ENCODE data around the gene CYB5D1.
"Not testable (repeated sequence)": the region's sequence is repeated elsewhere in the genome, so short reads cannot be mapped to it uniquely, and the experiment has no call there.

CYB5D1 gene, protein sequence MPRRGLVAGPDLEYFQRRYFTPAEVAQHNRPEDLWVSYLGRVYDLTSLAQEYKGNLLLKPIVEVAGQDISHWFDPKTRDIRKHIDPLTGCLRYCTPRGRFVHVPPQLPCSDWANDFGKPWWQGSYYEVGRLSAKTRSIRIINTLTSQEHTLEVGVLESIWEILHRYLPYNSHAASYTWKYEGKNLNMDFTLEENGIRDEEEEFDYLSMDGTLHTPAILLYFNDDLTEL

DNA sequence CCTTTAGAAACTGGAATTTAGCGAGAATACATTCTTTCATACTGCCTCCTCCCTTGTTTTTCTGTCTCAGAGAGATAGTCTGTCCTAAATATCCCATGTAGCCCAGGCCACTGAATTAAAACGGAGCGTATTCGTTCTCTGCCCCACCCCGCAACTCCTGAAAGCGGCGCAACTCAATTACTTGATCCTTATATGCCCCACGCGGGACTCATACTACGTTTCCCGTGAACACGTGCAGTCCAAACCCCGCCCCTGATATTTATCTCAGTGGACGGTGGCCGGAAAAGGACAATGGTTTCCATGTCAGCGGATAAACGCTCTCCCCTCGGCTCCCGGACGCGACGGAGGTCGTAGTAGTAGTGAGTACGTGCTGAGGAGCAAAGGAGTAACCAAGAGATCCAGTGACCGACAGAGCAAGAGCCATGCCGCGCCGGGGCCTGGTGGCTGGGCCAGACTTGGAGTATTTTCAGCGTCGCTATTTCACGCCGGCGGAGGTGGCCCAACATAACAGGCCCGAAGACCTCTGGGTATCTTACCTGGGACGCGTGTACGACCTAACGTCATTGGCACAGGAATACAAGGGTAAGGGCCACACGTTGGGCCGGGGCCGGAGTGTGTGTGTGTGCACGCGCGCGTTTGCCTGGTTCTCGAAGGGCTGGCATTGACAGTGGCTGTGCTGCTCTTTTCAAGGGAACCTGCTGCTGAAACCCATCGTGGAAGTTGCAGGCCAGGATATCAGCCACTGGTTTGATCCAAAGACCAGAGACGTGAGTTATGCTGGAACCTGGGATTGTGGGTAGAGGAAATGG, at the start of gene CYB5D1:
TSS of gene CYB5D1 (plus strand) at position 291 of the 809 bp plus-strand sequence. CDS start at position 423, 132 bp downstream.
- peak; percentile 52 to 99 (median 90) for DNase-seq

DNA sequence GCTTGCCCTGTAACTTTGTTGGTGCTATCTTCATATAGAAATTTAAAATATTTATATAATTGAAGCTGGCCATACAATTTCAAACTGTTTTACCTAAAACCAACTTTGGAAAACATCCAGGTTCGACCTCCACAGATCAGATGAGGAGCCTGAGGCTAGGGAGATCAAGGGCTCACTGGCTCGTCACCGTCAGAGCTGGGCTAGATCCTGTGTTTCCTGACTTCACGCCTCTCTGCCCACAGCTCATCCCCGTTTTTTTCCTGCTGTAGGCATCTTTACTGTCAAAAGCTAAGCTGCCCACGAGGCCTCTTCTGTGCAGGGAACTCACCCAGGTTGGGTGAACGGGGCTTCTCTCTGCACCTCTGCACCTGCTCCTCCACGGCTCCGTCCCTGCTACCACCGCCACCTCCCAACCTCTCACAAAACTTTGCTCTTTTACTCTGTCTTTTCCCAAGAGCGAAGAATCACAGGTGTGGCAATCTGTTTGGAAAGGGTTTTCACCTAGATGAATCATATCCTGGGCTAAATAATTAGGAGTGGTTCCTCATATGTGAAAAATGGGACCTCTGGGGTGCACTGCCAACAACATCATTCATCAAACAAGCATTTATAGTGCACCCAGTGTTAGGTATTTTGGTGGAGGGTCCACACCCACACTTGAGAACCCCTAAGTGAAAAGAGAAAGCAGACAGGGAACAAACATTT, 48.6 kb upstream of the CYB5D1 start:
- no peak for DNase-seq

DNA sequence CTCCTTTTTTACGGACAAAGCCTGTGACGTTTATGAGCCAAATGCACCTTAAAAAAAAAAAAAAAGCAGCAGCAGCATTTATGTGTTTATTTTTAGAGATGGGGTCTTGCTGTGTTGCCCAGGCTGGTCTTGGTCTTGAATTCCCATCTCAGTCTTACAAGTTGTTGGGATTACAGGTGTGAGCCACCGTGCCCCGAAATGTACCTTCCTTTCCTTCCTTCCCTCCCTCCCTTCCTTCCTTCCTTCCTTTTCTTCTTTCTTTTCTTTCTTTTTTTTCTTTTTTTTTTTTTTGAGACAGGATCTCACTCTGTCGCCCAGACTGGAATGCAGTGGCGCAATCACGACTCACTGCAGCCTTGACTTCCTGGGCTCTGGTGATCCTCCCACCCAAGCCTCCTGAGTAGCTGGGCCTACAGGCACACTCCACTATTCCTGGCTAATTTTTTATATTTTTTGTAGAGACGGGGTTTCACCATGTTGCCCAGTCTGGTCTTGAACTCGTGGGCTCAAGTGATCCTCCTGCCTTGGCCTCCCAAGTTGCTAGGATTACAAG, 47.9 kb upstream of the CYB5D1 start:
- not testable (repeated sequence) for DNase-seq

DNA sequence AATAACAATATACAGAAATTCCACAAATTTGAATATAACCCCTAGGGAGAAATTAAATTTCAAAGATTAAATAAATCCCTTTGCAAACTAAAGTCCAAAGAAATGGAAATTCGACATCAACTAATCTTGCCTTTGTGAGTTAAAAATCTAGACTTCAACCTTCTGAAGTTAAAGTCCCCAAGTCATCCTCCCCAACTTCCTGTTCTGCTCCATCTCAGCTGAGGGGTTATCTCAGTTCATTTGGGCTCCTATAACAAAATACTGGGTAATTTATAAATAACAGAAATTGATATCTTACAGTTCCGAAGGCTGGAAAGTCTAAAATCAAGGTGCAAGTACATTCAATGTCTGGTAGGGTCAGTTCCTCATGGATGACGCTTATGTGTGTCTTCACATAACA, 46.6 kb upstream of the CYB5D1 start:
- no peak for DNase-seq

DNA sequence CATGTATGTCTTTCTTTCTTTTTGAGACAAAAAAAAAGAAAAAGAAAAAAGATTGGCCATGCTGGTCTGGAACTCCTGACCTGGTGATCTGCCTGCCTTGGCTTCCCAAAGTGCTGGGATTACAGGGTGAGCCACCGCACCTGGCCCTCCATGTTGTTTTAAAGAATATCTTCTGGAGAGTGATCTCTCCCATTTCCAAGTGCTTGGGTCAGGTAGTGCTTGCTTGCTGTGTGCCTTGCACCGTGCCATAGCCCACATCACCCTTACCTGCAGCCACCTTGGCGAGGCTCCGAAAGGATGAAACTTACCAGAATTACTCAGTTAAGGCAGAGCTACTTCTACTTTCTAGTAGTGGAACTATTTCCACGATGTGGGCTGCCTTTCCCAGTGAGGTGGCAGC, 42.8 kb upstream of the CYB5D1 start:
- no peak for DNase-seq

DNA sequence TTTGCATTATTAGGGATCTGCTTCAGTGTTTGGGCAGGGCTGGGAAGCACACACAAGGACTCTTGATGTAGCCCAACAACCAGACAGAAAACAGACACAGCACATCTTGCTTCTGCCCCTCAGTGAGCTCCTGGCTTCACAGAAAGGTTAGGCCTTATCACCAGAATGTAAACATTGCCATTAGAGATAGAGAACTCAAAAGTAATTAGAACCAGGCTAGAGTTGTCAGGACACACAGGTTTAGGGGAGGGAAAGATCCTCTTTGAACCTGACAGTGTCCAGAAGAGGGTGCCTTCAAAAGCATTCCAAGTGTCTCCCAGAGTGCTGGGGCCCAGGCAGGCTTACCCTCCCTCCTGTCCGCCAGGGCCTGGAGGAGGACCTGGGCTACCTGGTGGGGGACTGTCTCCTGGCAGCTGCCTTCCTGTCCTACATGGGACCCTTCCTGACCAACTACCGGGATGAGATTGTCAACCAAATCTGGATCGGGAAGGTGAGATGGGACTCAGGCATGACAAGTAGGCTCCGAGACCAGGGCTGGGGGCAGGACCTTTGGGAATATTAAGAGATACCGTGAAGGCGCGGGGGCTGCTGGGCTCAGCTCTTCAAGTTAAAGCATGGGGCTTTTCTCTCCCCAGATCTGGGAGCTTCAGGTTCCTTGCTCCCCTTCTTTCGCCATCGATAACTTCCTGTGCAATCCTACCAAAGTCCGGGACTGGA, 40.7 kb upstream of the CYB5D1 start:
- DNase-seq, result no peak

DNA sequence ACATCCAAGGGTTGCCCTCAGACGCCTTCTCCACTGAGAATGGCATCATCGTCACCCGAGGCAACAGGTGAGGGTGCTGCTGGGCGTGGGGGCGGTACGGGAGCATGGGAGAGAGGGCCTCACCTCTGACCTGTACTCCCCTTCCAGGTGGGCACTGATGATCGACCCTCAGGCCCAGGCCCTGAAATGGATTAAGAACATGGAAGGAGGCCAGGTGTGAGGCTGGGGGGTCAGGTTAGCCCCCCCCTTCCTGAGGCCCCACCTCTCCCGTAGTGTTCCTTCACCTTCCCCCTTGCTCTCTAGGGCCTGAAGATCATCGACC, 40.2 kb upstream of the CYB5D1 start:
- no peak for DNase-seq

DNA sequence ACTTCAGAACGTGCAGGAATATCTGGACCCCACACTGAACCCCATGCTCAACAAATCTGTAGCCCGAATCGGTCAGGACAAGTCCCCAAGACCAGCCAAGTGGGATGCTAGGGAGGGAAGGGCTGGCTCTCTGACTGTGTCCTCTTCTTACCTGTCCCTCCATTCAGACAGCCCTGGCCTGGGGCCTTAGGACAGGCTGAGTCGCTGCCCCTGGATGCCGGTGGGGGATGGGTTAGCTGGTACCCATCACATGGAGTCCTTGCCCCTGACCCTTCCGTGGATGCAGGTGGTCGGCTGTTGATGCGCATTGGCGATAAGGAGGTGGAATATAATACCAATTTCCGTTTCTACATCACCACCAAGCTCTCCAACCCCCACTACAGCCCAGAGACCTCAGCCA, 39.8 kb upstream of the CYB5D1 start:
- no peak for DNase-seq

DNA sequence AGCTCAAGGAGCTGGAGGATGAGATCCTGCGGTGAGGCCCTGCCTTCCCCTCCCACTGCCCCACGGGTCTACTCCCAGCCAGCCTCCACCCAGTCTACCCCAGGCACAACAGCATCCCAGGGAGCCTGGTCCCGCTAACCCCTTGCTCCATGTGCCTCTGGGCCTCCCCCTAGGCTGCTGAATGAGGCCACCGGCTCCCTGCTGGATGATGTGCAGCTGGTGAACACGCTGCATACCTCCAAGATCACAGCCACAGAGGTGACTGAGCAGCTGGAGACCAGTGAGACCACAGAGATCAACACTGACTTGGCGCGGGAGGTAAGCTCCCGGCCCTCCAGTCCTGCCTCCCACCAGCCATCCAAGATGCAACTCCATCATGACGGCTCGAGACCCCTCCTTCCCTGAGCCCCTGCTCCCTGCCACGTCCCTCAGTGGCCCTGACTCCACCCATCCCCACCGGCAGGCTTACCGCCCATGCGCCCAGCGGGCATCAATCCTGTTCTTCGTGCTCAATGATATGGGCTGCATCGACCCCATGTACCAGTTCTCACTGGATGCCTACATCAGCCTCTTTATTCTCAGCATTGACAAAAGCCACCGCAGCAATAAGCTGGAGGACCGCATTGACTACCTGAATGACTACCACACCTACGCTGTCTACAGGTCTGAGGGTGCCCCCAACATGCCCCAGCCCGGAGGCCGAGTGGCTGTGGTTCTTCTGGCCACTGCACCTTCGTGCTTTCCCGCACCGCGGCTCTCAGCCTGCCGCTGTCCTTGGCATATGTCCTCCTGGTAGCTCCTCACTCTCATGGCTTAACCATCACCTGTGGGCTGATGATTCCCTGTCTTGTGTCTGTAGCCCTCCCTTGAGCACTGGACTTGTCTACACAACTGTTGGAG, 38.8 kb upstream of the CYB5D1 start:
- DNase-seq, result no peak

DNA sequence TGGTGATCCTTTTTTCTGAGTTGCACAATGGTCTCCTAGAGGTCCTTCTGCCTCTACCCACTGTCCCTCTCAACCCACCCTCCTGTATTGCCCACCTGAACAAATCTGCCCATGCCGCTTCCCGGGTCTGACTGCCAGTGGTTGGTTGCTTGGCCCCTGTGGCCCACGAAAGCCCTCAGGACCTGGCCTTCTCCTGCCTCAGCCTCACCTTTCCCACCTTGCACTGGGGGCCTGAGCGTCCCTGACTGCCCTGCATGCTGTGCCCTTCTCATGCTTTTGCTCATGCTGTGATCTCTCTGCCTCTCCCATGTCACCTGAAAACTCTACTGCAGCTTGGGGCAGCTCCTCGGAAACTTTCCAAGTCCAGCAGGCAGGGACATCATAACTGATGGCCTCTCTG, 37.6 kb upstream of the CYB5D1 start:
- DNase-seq, result no peak

DNA sequence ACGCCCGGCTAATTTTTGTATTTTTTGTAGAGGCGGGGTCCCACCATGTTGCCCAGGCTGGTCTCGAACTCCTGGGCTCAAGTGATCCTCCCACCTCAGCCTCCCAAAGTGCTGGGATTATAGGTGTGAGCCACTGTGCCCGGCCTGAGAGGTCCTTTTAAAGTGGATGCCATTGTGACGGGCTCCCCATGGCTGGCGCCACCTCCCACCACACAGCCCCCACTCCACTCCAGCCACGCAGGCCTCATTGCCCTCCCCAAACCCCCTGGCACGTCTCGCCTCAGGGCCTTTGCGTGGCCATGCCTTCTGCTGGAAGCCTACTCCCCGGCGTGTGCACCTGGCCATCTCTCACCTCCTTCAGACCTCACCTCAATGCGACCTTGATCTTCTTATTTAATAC, 35.7 kb upstream of the CYB5D1 start:
- no peak for DNase-seq

DNA sequence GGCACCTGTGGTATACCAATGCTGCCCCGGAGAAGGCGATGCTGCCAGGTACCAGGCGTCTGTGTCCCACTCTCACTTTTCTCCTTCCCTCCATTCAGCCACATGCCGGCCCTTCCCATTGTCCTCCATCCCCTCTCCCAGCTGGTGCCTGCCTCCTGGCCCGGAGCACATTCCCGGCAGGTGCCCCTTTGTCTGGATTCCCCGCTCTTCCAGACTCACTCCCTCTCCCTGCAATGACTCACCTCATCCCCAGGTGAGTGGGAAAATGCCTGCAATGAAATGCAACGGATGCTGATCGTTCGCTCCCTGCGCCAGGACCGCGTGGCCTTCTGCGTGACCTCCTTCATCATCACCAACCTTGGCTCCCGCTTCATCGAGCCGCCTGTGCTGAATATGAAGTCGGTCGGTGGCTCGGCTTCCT, 34.2 kb upstream of the CYB5D1 start:
- no peak for DNase-seq

DNA sequence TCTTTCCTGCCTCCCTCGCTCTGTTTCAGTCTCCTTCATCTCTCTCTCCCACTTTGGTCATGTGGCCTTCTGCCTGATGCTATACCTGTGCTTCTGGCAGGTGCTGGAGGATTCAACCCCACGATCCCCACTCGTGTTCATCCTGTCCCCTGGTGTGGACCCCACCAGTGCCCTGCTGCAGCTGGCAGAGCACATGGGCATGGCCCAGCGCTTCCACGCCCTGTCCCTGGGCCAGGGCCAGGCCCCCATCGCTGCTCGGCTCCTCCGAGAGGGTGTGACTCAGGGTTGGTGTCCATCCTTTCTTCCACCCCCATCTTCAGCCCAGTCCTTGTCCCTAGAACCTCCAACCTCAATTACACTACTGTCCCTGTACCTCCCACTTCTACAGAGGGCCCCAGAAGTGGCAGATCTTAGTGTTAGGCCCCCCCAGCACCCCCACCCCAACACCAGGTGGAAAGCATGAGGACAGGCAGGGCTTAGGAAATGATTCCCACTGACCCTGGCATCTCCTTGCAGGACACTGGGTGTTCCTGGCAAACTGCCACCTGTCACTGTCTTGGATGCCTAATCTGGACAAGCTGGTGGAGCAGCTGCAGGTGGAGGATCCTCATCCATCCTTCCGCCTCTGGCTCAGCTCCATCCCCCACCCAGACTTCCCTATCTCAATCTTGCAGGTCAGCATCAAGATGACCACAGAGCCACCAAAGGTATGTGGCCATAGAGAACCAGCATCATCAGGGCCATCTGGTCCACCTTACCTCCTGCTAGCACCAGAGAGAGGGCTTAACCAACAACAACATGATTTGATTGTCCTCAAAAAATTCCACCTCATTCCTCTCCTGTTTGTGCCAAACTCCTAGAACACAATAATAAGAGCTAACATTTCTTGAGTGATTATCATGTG, 33.5 kb upstream of the CYB5D1 start:
- DNase-seq, result peak in 1 of 14 donors; percentile 75

DNA sequence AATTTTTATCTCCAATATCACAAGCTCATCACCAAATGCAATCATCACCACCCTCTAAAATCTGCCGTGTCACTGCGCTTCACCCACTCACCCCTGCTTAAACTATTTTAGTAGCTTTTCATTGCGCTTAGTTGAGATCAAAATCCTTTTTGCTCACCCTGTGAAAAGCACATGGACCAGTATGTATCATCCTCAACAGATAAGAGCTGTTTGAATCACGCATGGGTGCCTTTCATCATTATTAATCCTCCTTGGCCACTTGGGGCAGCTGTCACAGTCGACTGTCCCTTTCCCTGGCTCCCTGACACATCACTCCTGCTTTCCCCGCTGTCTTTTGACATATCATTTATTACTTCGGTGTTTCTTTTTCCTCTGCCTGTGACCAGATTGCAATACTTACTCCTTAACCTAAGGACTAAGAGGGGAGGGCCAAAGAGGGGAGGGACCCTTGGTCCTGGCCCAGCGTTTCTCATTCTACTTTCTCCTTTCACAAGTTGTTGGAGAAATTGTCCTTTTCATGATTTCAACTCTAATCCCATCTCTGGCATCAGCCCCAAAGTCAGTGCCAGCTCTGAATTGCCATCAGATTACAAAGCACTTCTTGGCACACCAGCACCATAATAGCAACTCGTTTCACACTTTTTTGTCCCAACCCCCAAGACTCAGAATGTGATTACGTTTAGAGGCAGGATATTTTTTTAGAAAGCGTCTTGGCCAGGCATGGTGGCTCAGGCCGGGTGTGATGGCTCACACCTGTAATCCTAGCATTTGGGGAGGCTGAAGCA, 32.4 kb upstream of the CYB5D1 start:
- DNase-seq, result peak in 1 of 14 donors; percentile 73

DNA sequence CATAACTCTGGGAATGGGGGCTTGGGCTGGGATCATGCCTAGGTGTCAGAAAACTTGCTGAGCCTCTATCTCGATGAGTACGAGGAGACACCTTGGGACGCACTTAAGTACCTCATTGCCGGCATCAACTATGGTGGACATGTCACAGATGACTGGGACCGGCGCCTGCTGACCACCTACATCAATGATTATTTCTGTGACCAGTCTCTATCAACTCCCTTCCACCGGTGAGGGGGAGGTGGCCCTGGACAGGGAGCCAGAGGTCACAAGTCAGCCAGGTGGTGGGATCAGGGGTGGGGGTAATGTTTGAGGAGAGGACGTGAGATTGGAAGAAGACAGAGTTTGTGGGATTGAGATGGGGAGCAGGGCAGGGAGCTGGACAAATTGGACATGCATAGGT, 27.2 kb upstream of the CYB5D1 start:
- DNase-seq, result no peak

DNA sequence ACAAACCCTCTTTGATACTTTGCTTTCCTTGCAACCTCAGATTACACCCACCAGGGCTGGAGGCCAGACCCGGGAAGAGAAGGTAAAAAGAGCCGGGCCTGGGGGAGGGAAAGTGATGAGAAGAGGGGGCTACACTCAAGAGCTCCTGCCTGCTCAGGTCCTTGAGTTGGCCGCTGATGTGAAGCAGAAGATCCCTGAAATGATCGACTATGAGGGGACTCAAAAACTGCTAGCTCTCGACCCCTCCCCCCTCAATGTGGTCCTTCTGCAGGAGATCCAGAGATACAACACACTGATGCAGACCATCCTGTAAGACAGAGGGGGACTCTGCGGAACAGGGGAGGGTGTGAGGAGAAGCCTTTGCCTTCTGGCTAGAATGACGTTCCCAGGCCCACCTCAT, 26.6 kb upstream of the CYB5D1 start:
- DNase-seq, result no peak

DNA sequence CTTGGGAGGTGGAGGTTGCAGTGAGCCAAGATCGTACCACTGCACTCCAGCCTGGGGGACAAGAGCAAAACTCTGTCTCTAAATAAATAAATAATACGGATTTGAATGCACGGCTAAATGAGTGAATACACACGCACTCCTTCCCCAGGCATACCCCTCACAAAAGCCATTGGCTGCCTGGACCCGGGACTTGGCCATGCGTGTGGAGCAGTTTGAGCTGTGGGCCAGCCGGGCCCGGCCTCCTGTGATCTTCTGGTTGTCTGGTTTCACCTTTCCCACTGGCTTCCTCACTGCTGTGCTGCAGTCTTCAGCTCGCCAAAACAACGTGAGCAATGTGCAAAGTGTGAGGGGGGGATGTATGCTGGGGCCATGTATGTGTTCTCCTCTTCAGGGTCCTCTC, 25.4 kb upstream of the CYB5D1 start:
- DNase-seq, result no peak

DNA sequence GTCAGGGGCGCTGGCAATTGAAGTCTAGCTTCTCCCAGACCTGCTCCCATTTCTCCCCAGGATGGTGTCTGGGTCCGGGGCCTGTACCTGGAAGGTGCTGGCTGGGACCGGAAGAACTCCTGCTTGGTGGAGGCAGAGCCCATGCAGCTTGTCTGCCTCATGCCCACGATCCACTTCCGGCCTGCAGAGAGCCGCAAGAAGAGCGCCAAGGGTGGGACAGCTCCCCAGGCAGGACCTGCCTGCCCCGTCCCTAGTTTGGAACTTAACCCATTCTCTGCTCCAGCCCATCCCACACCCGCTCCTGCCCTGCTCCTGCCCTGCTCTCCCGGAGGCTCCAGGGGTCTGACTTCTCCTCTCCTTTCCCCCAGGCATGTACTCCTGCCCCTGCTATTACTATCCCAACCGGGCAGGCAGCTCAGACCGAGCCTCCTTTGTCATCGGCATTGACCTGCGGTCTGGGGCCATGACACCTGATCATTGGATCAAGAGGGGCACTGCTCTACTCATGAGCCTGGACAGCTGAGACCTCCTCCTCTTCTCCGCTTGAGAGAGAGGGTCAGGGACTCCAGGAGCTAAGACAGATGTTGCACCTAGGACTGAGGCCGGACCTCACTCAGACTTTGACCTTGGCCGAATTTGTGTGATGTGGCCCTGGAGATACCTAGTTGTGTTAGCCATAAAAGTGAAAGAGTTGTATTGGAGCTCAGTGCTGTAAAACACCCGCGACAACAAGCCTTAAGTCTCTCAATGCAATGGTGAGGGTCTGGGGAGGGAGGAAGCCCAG, 24.6 kb upstream of the CYB5D1 start:
- no peak for DNase-seq
